HepG2 (cell line): Measurements from ENCODE around the gene TMEM87A. TPM values are rescaled to one million over a fixed set of nuclear protein-coding genes. Genes with fewer than 3 reads are reported as not detected.

ENCODE experiments used
- ATAC-seq: fragments of 200-7000 bp; cut with Tn5 transposase; 3 replicates; pipeline ENCODE4 v1.9.1; 2020; ENCODE audit warnings: mild to moderate bottlenecking, moderate library complexity
- BruUV-seq: library from RNA; stranded (reverse); fragments of 400-500 nt; replicated peaks from 2 replicates; lab custom pipeline; 2021; lab: Mats Ljungman, UMichigan
- CTCF ChIA-PET: fragments of 300-600 bp; formaldehyde crosslinking; extraction: SDS; loops from one replicate; lab custom pipeline; 2021; ENCODE audit warnings: low total read pairs, inconsistent platforms, low intra/inter-chr PET ratio; lab: Yijun Ruan, JAX
- POLR2A ChIA-PET: fragments of 350-600 bp; sonication (Branson Sonifier 250); formaldehyde crosslinking; loops from one replicate; lab custom pipeline; 2020; ENCODE audit warnings: antibody characterized with exemption, inconsistent platforms; lab: Yijun Ruan, JAX
- DNase-seq: peaks from one replicate; pipeline ENCODE4 v3.0.0-alpha.2; 2015; ENCODE audit warnings: low spot score
- FAIRE-seq: peaks from 3 replicates; lab custom pipeline; 2011; peaks lifted over from hg19 to GRCh38; lab: Jason Lieb, UNC
- H2AFZ ChIP-seq: one replicate; pipeline ENCODE4 v1.6.1; 2011; ENCODE audit warnings: low read length, inconsistent platforms
- H3K27ac ChIP-seq: fragments of 300-600 bp; 3 replicates; pipeline ENCODE4 v1.8.0; 2011; ENCODE audit warnings: mixed run types, mild to moderate bottlenecking, mixed read lengths, low read length, inconsistent platforms; ENCODE audit not compliant: insufficient read depth; ENCODE audit errors: extremely low read length
- H3K27me3 ChIP-seq, 2 experiments: fragments of 200-600 bp in 1 of 2; 2 replicates in 1 of 2; 3 replicates in 1 of 2; pipeline versions ENCODE4 v1.6.0 to v1.8.0; 2011; ENCODE audit warnings: low read length in 2 of 2, mild to moderate bottlenecking in 2 of 2, moderate library complexity in 2 of 2, inconsistent platforms in 1 of 2; ENCODE audit not compliant: insufficient read depth in 2 of 2, control insufficient read depth in 1 of 2
- H3K36me3 ChIP-seq, 2 experiments: fragments of 200-600 bp in 1 of 2; replicated peaks in 1 of 2; 2 replicates in 1 of 2; 3 replicates in 1 of 2; pipeline versions ENCODE4 v1.5.1 to v1.8.0; 2011; ENCODE audit warnings: low read length in 2 of 2, inconsistent platforms in 1 of 2; ENCODE audit not compliant: insufficient read depth in 2 of 2, control insufficient read depth in 1 of 2
- H3K4me1 ChIP-seq: 2 replicates; pipeline ENCODE4 v1.5.1; 2012; ENCODE audit warnings: low read length, inconsistent platforms; ENCODE audit not compliant: insufficient read depth
- H3K4me2 ChIP-seq: 2 replicates; pipeline ENCODE4 v1.6.0; 2011; ENCODE audit warnings: low read depth, low read length, inconsistent platforms
- H3K4me3 ChIP-seq, 3 experiments: fragments of 200-600 bp in 1 of 3; sonication (generic), shearing (Covaris generic) in 1 of 3; replicated peaks in 1 of 3; 2 replicates each; pipeline ENCODE4 v1.5.1; 2011 to 2016; ENCODE audit warnings: low read length in 3 of 3, inconsistent platforms in 2 of 3, low read depth in 2 of 3, mild to moderate bottlenecking in 2 of 3, control low read depth in 1 of 3, mixed read lengths in 1 of 3; ENCODE audit not compliant: insufficient read depth in 1 of 3
- H3K79me2 ChIP-seq: one replicate; pipeline ENCODE4 v1.6.1; 2011; ENCODE audit warnings: low read length, inconsistent platforms; ENCODE audit not compliant: insufficient read depth
- H3K9ac ChIP-seq: 2 replicates; pipeline ENCODE4 v1.6.0; 2011; ENCODE audit warnings: mild to moderate bottlenecking, low read depth, low read length, inconsistent platforms; ENCODE audit not compliant: insufficient read depth
- H3K9me3 ChIP-seq: 2 replicates; pipeline ENCODE4 v1.5.1; 2012; ENCODE audit warnings: mild to moderate bottlenecking, low read length
- H4K20me1 ChIP-seq: 2 replicates; pipeline ENCODE4 v1.6.0; 2011; ENCODE audit warnings: inconsistent platforms, mild to moderate bottlenecking, low read length, moderate library complexity; ENCODE audit not compliant: insufficient read depth
- ADNP ChIP-seq: sonication (generic); formaldehyde crosslinking; IDR thresholded peaks from 2 replicates; pipeline ENCODE4 v1.4.0; 2020; ENCODE audit warnings: missing genetic modification reagents
- HMG20B ChIP-seq: conservative IDR thresholded peaks from 2 replicates; pipeline ENCODE4 v1.6.1; 2016; ENCODE audit warnings: missing genetic modification reagents, missing compliant biosample characterization
- NRL ChIP-seq: sonication (generic); formaldehyde crosslinking; IDR thresholded peaks from 2 replicates; pipeline ENCODE4 v1.5.0; 2020; ENCODE audit warnings: missing genetic modification reagents, mild to moderate bottlenecking, moderate library complexity, borderline replicate concordance
- PRPF4 ChIP-seq: fragments of 200-400 bp; formaldehyde crosslinking; IDR thresholded peaks from 2 replicates; pipeline ENCODE4 v1.6.1; 2016; ENCODE audit warnings: low read length, low read depth; ENCODE audit not compliant: poor library complexity, severe bottlenecking
- ZNF563 ChIP-seq: sonication (generic); formaldehyde crosslinking; IDR thresholded peaks from 2 replicates; pipeline ENCODE4 v1.8.0; 2022; ENCODE audit warnings: mild to moderate bottlenecking, moderate library complexity, missing genetic modification reagents
- ZNF780A ChIP-seq: sonication (generic); formaldehyde crosslinking; IDR thresholded peaks from 2 replicates; pipeline ENCODE4 v1.8.0; 2022; ENCODE audit warnings: mild to moderate bottlenecking, missing genetic modification reagents, moderate library complexity
- WGBS: methylation state at CpG from one replicate; pipeline ENCODE4 v1.1.6; 2017; ENCODE audit warnings: low lambda C conversion rate; 5-methylcytosine and 5-hydroxymethylcytosine counted together
- in situ Hi-C: cut with HindIII; loops from 2 replicates; pipeline ENCODE4 v1.10.0; 2017; ENCODE audit warnings: low pct_unique_long_range_greater_than_20kb; ENCODE audit not compliant: extremely low pct_ligation_motif_present
- intact Hi-C: fragments of 100-400 bp; cut with micrococcal nuclease; formaldehyde crosslinking; loops from one replicate; pipeline ENCODE4 v1.10.0; 2022; ENCODE audit not compliant: unreplicated experiment
- polyA plus RNA-seq, 8 experiments: library from polyadenylated mRNA; depleted of rRNA in 3 of 8; stranded (reverse) in 7 of 8; unstranded in 1 of 8; fragments of >200 nt; fragmentation: Illumina TruSeq in 4 of 8; extraction: Trizol in 4 of 8; gene quantifications; 2 replicates each; pipeline versions ENCODE4 v1.2.1 to v1.2.3, GENCODE V29; 2011 to 2016; ENCODE audit warnings: low read depth in 4 of 8, missing spikeins in 1 of 8, mixed read lengths in 1 of 8; ENCODE audit not compliant: insufficient read depth in 1 of 8
- total RNA-seq, 5 experiments: library from RNA; depleted of rRNA; stranded (reverse); fragments of >200 nt; fragmentation: Illumina TruSeq; extraction: Trizol; gene quantifications; 2 replicates each; pipeline ENCODE4 v1.2.3, GENCODE V29; 2016; ENCODE audit warnings: low read depth in 1 of 5
- TF ChIP-seq, protein P1 (sequence below): IDR thresholded peaks from 2 replicates; pipeline ENCODE4 v1.6.1; 2016; ENCODE audit warnings: missing biosample characterization, missing genetic modification reagents, low read depth
- TF ChIP-seq, protein P2 (sequence below): sonication (generic); formaldehyde crosslinking; IDR thresholded peaks from 2 replicates; pipeline ENCODE4 v1.4.0; 2020; ENCODE audit warnings: mild to moderate bottlenecking, low read depth, missing genetic modification reagents
- TF ChIP-seq, protein P3 (sequence below): sonication (generic); formaldehyde crosslinking; IDR thresholded peaks from 2 replicates; pipeline ENCODE4 v1.4.0; 2020; ENCODE audit warnings: missing genetic modification reagents
- TF ChIP-seq, protein P4 (sequence below): IDR thresholded peaks from 2 replicates; pipeline ENCODE4 v1.6.1; 2012; ENCODE audit warnings: low read depth, low read length, improper control_type of control experiment

TMEM87A gene
- total and polyA plus RNA-seq, 2 of the 13 experiments (the other 11 are each of a cell fraction or from before 2014, with no cell fraction given) = 20.2 to 42.8 TPM

DNA sequence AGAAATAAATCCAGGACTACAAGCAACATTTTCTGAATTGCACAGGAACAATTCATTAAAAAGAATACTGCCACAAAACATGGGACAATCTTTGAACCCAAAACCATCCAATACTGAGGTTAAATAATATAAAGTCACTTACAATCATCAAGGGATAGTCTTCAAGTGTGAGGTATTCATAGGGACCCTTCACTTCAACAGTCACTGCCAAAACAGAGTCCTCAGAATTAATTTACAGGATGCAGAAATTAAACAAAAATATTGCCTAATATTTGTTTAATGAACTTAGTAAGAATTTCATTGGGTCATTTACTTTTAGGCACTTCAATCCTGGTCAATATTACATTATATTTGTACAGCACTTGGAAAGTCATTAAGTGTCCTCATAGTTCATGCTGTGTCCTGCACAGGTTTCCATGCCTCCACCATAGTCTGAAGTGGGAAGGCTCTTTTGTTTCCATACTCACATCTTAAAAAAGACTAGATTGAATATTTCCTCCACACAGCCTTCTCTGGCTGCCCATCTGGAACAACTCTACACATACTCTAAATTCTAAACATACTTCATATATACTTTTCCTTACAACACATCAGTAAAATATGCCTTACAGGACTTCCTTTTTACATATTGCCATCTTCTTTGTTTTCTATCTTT lies 33.6 kb downstream of the TMEM87A start:
- POLR2A ChIA-PET = interaction anchor here (1.9 kb wide), 1 partner anchor 34 kb away, joined by 5 read pairs; the partner anchor contains the start of genes GANC and TMEM87A
- TF ChIP-seq ZNF563 = no peak
- TF ChIP-seq ZNF780A (CRISPR knock-in tag) = no peak
- no peak for TF ChIP-seq HMG20B (CRISPR knock-in tag)
- no peak for TF ChIP-seq ADNP
- TF ChIP-seq, protein P1, sequence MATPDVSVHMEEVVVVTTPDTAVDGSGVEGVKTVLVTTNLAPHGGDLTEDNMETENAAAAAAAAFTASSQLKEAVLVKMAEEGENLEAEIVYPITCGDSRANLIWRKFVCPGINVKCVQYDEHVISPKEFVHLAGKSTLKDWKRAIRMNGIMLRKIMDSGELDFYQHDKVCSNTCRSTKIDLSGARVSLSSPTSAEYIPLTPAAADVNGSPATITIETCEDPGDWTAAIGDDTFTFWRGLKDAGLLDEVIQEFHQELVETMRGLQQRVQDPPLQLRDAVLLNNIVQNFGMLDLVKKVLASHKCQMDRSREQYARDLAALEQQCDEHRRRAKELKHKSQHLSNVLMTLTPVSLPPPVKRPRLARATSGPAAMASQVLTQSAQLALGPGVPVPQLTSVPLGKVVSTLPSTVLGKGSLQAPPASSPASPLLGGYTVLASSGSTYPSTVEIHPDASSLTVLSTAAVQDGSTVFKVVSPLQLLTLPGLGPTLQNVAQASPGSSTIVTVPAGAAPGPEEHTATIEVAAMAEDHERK (CRISPR knock-in tag) = no peak
- peaks cover 12 to 53% of the 10 kb centered on the region in 2 experiments; a peak in 4 of 5 replicates for H3K36me3 ChIP-seq
- DNase-seq = no peak
- no peak overlapping the region for H3K4me2 ChIP-seq
- H2AFZ ChIP-seq = no peak overlapping the region
- CTCF ChIA-PET = no interaction called here
- no peak overlapping the region for H3K4me3 ChIP-seq
- no peaks in the 10 kb centered on the region for H3K4me1 ChIP-seq
- no peak for FAIRE-seq
- in situ Hi-C loops = no loop called here
- intact Hi-C loops = no loop called here
- ATAC-seq = no peak
- BruUV-seq = no TSS peak
- H3K9me3 ChIP-seq = no peaks in the 10 kb centered on the region
- no peak overlapping the region for H3K9ac ChIP-seq
- no peaks in the 10 kb centered on the region for H3K27me3 ChIP-seq
- H3K79me2 ChIP-seq = no peaks in the 10 kb centered on the region
- no peak overlapping the region for H3K27ac ChIP-seq
- no peaks in the 10 kb centered on the region for H4K20me1 ChIP-seq

DNA sequence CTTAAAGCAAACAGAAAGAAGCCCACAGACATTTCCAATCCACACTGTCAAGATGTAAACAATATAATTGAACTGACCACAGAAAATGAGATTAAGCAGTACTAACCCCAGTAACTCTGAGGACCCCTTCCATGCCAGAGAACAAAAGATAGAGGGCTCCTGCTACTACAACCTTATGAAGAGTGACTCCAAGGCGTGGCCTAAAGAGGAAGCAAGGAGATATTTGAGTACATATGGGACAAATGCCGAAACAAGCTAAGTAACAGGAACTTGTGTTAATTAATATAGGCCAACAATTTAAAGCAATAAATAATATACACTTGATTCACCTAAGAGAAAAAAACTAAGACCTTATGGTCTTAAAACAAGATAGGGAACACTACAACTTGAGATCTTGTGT lies 40.1 kb downstream of the TMEM87A start:
- no peaks in the 10 kb centered on the region for H4K20me1 ChIP-seq
- FAIRE-seq (no peak), DNase-seq (no peak), ATAC-seq (no peak)
- no peaks in the 10 kb centered on the region for H3K9me3 ChIP-seq
- H3K4me2 ChIP-seq = no peak overlapping the region
- no peak overlapping the region for H3K27ac ChIP-seq
- H3K9ac ChIP-seq = no peak overlapping the region
- peaks cover 7% of the 10 kb centered on the region for H3K4me1 ChIP-seq
- no TSS peak for BruUV-seq
- H2AFZ ChIP-seq = no peak overlapping the region
- CTCF ChIA-PET = no interaction called here
- H3K36me3 ChIP-seq = peaks cover 17 to 60% of the 10 kb centered on the region in 2 experiments
- no peak overlapping the region for H3K4me3 ChIP-seq
- intact Hi-C loops = no loop called here
- H3K27me3 ChIP-seq = no peaks in the 10 kb centered on the region
- WGBS = 98% methylated on average over 2 of the region's 2 CpGs
- H3K79me2 ChIP-seq = no peaks in the 10 kb centered on the region
- POLR2A ChIA-PET = no interaction called here
- in situ Hi-C loops = no loop called here
- TF ChIP-seq PRPF4 = no peak
- no peak for TF ChIP-seq NRL (CRISPR knock-in tag)
- TF ChIP-seq, protein P2, sequence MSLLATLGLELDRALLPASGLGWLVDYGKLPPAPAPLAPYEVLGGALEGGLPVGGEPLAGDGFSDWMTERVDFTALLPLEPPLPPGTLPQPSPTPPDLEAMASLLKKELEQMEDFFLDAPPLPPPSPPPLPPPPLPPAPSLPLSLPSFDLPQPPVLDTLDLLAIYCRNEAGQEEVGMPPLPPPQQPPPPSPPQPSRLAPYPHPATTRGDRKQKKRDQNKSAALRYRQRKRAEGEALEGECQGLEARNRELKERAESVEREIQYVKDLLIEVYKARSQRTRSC (CRISPR knock-in tag) = no peak
- TF ChIP-seq, protein P3, sequence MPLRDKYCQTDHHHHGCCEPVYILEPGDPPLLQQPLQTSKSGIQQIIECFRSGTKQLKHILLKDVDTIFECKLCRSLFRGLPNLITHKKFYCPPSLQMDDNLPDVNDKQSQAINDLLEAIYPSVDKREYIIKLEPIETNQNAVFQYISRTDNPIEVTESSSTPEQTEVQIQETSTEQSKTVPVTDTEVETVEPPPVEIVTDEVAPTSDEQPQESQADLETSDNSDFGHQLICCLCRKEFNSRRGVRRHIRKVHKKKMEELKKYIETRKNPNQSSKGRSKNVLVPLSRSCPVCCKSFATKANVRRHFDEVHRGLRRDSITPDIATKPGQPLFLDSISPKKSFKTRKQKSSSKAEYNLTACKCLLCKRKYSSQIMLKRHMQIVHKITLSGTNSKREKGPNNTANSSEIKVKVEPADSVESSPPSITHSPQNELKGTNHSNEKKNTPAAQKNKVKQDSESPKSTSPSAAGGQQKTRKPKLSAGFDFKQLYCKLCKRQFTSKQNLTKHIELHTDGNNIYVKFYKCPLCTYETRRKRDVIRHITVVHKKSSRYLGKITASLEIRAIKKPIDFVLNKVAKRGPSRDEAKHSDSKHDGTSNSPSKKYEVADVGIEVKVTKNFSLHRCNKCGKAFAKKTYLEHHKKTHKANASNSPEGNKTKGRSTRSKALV (CRISPR knock-in tag) = no peak
- TF ChIP-seq, protein P4, sequence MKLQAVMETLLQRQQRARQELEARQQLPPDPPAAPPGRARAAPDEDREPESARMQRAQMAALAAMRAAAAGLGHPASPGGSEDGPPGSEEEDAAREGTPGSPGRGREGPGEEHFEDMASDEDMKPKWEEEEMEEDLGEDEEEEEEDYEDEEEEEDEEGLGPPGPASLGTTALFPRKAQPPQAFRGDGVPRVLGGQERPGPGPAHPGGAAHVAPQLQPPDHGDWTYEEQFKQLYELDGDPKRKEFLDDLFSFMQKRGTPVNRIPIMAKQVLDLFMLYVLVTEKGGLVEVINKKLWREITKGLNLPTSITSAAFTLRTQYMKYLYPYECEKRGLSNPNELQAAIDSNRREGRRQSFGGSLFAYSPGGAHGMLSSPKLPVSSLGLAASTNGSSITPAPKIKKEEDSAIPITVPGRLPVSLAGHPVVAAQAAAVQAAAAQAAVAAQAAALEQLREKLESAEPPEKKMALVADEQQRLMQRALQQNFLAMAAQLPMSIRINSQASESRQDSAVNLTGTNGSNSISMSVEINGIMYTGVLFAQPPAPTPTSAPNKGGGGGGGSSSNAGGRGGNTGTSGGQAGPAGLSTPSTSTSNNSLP = no peak
